HEK293 (cell line): ENCODE data around the gene HYDIN.
"Not testable (repeated sequence)": the region's sequence is repeated elsewhere in the genome, so short reads cannot be mapped to it uniquely, and the experiment has no call there.

Source experiments
- CTCF ChIA-PET: fragments of 350-600 bp; formaldehyde crosslinking; extraction: SDS; loops from one replicate; lab custom pipeline; 2021; ENCODE audit warnings: antibody characterized with exemption; lab: Yijun Ruan, JAX
- POLR2A ChIA-PET: fragments of 300-600 bp; formaldehyde crosslinking; extraction: SDS; loops from one replicate; lab custom pipeline; 2020; ENCODE audit warnings: antibody characterized with exemption, inconsistent platforms; lab: Yijun Ruan, JAX
- H3K27ac ChIP-seq: fragments of 200-500 bp; sonication (Bioruptor generic); 2 replicates; pipeline ENCODE4 v1.5.1; 2014; ENCODE audit warnings: low read depth, low read length, control low read depth, inconsistent platforms; ENCODE audit errors: extremely low read depth
- H3K36me3 ChIP-seq, 2 experiments: fragments of 200-500 bp in 1 of 2; sonication (Bioruptor generic) in 1 of 2; 1 replicate in 1 of 2; 2 replicates in 1 of 2; pipeline ENCODE4 v1.5.1; 2014 to 2017; ENCODE audit warnings: inconsistent platforms in 2 of 2, low read length in 2 of 2; ENCODE audit not compliant: control insufficient read depth in 2 of 2, insufficient read depth in 1 of 2
- H3K4me1 ChIP-seq: fragments of 200-500 bp; sonication (Bioruptor generic); 2 replicates; pipeline ENCODE4 v1.5.1; 2014; ENCODE audit warnings: mild to moderate bottlenecking, low read length, inconsistent platforms; ENCODE audit not compliant: control insufficient read depth, insufficient read depth
- H3K4me3 ChIP-seq: 2 replicates; pipeline ENCODE4 v1.5.1; 2011; ENCODE audit warnings: low read depth, mild to moderate bottlenecking, control low read depth, low read length, moderate library complexity
- H3K9me3 ChIP-seq: fragments of 200-500 bp; sonication (Bioruptor generic); 2 replicates; pipeline ENCODE4 v1.5.1; 2014; ENCODE audit warnings: low read depth, low read length, inconsistent platforms; ENCODE audit not compliant: control insufficient read depth, insufficient read depth

The HYDIN gene

GRCh38 chr16:71006516-71006915, 224.0 kb downstream of the HYDIN start:
- CTCF ChIA-PET, H3K4me1 ChIP-seq, H3K27ac ChIP-seq, H3K36me3 ChIP-seq, H3K4me3 ChIP-seq, POLR2A ChIA-PET, H3K9me3 ChIP-seq: not testable (repeated sequence)

- H3K4me1 ChIP-seq, H3K9me3 ChIP-seq, POLR2A ChIA-PET, H3K27ac ChIP-seq, H3K4me3 ChIP-seq, H3K36me3 ChIP-seq, CTCF ChIA-PET: not testable (repeated sequence)
Observed at GRCh38 chr16:70999735-71000134, 230.8 kb downstream of the HYDIN start.

- H3K4me1 ChIP-seq, CTCF ChIA-PET, POLR2A ChIA-PET, H3K36me3 ChIP-seq, H3K4me3 ChIP-seq, H3K27ac ChIP-seq, H3K9me3 ChIP-seq: not testable (repeated sequence)
Observed at GRCh38 chr16:70995799-70996198, 234.7 kb downstream of the HYDIN start.

DNA sequence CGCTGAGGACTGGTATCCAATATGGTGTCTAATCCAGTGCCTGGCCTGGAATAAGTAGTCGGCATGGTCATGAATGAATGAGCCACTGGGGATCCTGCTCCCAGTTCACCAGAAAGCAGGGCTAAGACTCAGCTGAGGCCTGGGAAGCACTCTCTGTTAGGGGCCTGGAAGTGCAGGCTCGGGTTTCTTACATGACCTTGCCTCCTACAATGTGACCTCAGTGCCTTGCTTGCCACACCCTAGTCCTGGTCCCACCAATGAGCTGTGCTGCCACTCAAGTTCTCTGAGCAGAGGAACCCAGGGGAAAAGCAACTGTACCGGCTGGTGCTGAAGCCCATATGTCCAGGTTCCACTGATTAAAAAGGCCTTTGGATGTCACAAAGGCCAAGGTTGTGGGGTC, 238.0 kb downstream of the HYDIN start:
- CTCF ChIA-PET, H3K9me3 ChIP-seq, H3K4me3 ChIP-seq, H3K27ac ChIP-seq, H3K36me3 ChIP-seq, POLR2A ChIA-PET, H3K4me1 ChIP-seq: not testable (repeated sequence)

- H3K27ac ChIP-seq, CTCF ChIA-PET, POLR2A ChIA-PET: not testable (repeated sequence)
Observed at GRCh38 chr16:70987019-70987715, 243.4 kb downstream of the HYDIN start.

DNA sequence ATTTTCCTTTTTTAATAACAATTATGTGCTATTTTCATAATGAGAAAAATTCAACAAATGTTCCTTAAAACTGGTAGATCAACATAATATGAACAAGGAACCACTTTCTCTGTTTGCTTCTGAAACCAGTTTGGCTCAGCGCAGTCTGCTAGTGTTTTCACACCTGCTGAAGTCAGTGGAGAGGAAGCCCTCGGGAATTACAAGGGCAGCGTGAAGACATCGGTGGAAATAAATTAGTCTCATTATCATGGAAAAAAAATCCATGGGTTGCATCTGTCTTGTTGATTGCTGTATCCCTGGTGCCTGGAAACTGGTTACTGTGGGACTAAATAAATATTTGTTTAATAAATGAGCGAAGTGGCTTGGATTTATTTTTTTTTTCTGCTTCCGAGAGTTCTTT, 245.8 kb downstream of the HYDIN start:
- POLR2A ChIA-PET, result not testable (repeated sequence)

More at GRCh38 chr16:70987019-70987715, 243.4 kb downstream of the HYDIN start:
- not testable (repeated sequence) for H3K9me3 ChIP-seq, H3K36me3 ChIP-seq, H3K4me1 ChIP-seq, H3K4me3 ChIP-seq

DNA sequence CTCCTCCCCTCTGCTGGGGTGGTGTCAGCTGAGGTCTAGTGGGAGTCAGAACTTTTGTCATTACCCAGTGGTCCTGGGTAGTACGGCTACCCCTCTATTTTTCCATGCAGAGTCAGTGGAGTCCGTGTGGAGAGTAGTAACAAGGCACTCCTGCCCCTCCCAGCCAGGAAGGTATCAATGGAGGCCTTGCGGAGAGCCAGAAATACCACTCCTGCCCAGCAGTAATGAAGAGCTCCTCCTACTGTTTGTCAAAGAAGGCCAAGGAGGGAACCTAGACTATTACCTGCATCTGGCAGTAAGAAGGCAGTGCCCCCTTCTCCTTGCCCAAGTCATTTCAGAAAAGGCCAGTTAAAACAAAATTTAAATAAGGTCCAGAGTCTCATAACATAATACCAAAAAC, 262.2 kb downstream of the HYDIN start:
- H3K4me1 ChIP-seq, H3K9me3 ChIP-seq, POLR2A ChIA-PET, H3K4me3 ChIP-seq, H3K36me3 ChIP-seq, CTCF ChIA-PET, H3K27ac ChIP-seq: not testable (repeated sequence)

More for the DNA sequence above, 245.8 kb downstream of the HYDIN start:
- H3K9me3 ChIP-seq, H3K4me1 ChIP-seq, H3K36me3 ChIP-seq, CTCF ChIA-PET, H3K4me3 ChIP-seq, H3K27ac ChIP-seq: not testable (repeated sequence)

DNA sequence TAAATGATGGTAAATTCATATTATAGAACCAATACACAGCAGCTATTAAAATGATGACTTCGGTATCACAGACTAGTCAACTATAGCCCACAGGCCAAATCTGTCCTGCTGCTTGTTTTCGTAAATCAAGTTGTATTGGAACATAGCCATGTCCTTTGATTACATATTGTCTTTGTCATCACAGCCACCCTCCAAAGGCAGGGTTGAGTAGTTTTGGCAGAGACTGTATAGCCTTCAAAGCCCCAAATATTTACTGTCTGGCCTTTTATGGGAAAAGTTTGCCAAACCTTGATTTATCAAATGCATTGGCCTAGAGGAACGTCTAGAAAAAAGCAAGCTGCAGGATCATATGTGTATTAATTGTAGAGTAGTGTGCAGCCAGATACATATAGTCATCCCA, 270.4 kb downstream of the HYDIN start:
- POLR2A ChIA-PET, H3K4me3 ChIP-seq, H3K9me3 ChIP-seq, H3K36me3 ChIP-seq, H3K4me1 ChIP-seq, H3K27ac ChIP-seq, CTCF ChIA-PET: not testable (repeated sequence)

- H3K4me1 ChIP-seq, CTCF ChIA-PET, H3K4me3 ChIP-seq, H3K9me3 ChIP-seq, H3K27ac ChIP-seq, H3K36me3 ChIP-seq: not testable (repeated sequence)
- POLR2A ChIA-PET, result interaction anchor here (0.7 kb wide), 1 partner anchor 471 kb away, joined by 4 read pairs; no protein-coding TSS in a partner anchor
Observed at GRCh38 chr16:70954922-70955321, 275.6 kb downstream of the HYDIN start.

- CTCF ChIA-PET, POLR2A ChIA-PET, H3K36me3 ChIP-seq, H3K9me3 ChIP-seq, H3K4me3 ChIP-seq, H3K27ac ChIP-seq, H3K4me1 ChIP-seq: not testable (repeated sequence)
Observed at GRCh38 chr16:70953824-70954223, 276.7 kb downstream of the HYDIN start.

GRCh38 chr16:70943551-70943950, 287.0 kb downstream of the HYDIN start:
- H3K4me3 ChIP-seq, H3K27ac ChIP-seq, H3K4me1 ChIP-seq, H3K9me3 ChIP-seq, POLR2A ChIA-PET, CTCF ChIA-PET, H3K36me3 ChIP-seq: not testable (repeated sequence)
